GM21576 (cell line): Measurements from ENCODE around the gene MYO1B.

Source experiments
- ATAC-seq: cut with Tn5 transposase; IDR thresholded peaks from one replicate; pipeline ENCODE4 v1.9.1; 2021; ENCODE audit warnings: mild to moderate bottlenecking, moderate library complexity; ENCODE audit not compliant: unreplicated experiment

The MYO1B gene

GRCh38 chr2:191245046-191245868 is at the start of gene MYO1B:
Gene MYO1B, plus strand, starts transcription at chr2:191245404. Its CDS starts 31,492 bp downstream, at chr2:191276896.
- peak; percentile 50 for ATAC-seq

- no peak for ATAC-seq
Measured at GRCh38 chr2:191197096-191197495, 48.1 kb upstream of the MYO1B start.

GRCh38 chr2:191198271-191198670 is 46.9 kb upstream of the MYO1B start:
- no peak for ATAC-seq

GRCh38 chr2:191199929-191200512 is 45.2 kb upstream of the MYO1B start:
- ATAC-seq, result no peak

- ATAC-seq, result no peak
Measured at GRCh38 chr2:191200910-191201309, 44.3 kb upstream of the MYO1B start.

- no peak for ATAC-seq
Measured at GRCh38 chr2:191202209-191202721, 42.9 kb upstream of the MYO1B start.

GRCh38 chr2:191202881-191203397 is 42.3 kb upstream of the MYO1B start:
- ATAC-seq, result no peak

- ATAC-seq, result peak; percentile 59
Measured at GRCh38 chr2:191204433-191204832, 40.8 kb upstream of the MYO1B start.

- no peak for ATAC-seq
Measured at GRCh38 chr2:191206613-191207471, 38.4 kb upstream of the MYO1B start.

GRCh38 chr2:191209340-191209739 is 35.9 kb upstream of the MYO1B start:
- ATAC-seq, result no peak

GRCh38 chr2:191212119-191212518 is 33.1 kb upstream of the MYO1B start:
- ATAC-seq, result no peak

- ATAC-seq, result no peak
Measured at GRCh38 chr2:191213333-191213732, 31.9 kb upstream of the MYO1B start.

GRCh38 chr2:191215230-191215629 is 30.0 kb upstream of the MYO1B start:
- no peak for ATAC-seq

GRCh38 chr2:191215666-191216065 is 29.5 kb upstream of the MYO1B start:
- no peak for ATAC-seq

- ATAC-seq, result no peak
Measured at GRCh38 chr2:191217580-191217979, 27.6 kb upstream of the MYO1B start.

GRCh38 chr2:191218292-191218898 is 26.8 kb upstream of the MYO1B start:
- ATAC-seq, result peak; percentile 46

- peak; percentile 45 for ATAC-seq
Measured at GRCh38 chr2:191220671-191221070, 24.5 kb upstream of the MYO1B start.

GRCh38 chr2:191221666-191222065 is 23.5 kb upstream of the MYO1B start:
- ATAC-seq, result no peak

- ATAC-seq, result no peak
Measured at GRCh38 chr2:191222507-191222906, 22.7 kb upstream of the MYO1B start.

- no peak for ATAC-seq
Measured at GRCh38 chr2:191222952-191223351, 22.3 kb upstream of the MYO1B start.

GRCh38 chr2:191225126-191225525 is 20.1 kb upstream of the MYO1B start:
- no peak for ATAC-seq
